Activated CD8-positive, alpha-beta memory T cell treated with anti-CD3 and anti-CD28 coated beads, Interleukin-2, amount 50 U/mL, for 24 hours (primary cell): ENCODE measurements around the gene KCTD13.
A peak's percentile ranks its signal among the peaks of the same experiment; 100 is the strongest.
"Not testable (repeated sequence)": the region's sequence is repeated elsewhere in the genome, so short reads cannot be mapped to it uniquely, and the experiment has no call there.

Experiments used
- DNase-seq: peaks from one replicate; pipeline ENCODE4 v3.0.0-alpha.2; 2020; ENCODE audit errors: extremely low read depth

Gene KCTD13

DNA sequence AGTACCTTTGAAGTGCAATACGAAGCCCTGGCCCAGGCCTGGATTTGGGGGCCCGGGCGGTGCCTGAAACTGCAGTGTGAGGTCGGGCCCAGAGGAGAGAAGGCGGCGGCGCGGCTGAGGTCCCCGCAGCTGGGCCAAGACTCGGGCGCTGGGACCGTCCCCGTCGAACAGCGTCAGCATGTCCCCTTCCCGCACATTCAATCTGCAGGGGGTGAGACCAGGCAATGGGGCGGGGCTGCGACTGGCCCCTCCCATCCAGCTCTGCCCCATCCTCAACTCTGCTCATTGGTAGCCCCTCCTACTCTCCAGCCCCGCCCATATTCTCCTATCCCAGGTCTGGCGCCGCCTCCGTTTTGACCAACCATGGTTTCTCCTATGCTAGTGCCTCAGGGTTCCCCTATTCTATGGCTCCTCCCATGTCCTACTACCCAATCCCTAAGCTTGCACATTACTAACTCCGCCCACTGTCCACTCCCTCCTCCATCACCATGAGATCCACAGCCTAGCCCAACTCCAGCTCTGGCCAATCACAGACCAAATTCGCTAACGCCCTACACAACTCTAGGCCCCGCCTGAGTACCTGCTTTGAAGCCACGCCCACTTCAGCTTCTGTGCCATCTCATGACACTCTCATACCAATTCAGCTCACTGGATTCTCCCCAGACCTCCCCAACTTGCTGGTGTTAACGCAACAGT, 48.6 kb downstream of the KCTD13 start:
- DNase-seq: no peak

DNA sequence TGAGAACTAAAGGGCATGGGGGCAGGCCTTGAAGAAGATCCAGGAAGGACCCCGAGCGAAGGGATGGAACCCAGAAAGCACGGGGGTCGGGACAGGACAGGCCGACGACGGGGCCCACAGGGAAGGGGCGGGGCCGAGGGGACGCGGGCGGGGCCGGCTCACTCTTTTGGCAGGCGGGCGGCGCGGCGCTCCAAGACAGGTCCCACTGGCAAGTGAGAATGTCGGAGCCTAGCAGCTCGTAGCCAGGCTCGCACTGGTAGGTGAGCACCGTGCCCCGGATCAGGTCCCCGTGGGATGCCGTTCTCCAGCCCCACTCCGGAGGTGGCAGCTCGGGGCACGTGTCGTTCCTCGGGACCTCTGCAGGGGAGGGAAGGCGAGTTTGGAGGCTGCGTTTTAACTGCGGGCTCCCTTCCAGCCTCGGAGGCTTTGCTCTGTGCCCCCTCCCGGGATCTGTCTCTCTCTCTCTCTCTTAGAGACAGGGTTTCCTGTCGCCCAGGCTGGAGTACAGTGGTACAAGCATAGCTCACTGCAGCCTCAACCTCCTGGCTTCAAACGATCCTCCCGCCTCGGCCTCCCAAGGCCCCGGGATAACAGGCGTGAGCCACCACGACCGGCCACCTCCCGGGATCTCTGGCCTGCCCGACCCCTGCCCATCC, 49.3 kb downstream of the KCTD13 start:
- DNase-seq: no peak

DNA sequence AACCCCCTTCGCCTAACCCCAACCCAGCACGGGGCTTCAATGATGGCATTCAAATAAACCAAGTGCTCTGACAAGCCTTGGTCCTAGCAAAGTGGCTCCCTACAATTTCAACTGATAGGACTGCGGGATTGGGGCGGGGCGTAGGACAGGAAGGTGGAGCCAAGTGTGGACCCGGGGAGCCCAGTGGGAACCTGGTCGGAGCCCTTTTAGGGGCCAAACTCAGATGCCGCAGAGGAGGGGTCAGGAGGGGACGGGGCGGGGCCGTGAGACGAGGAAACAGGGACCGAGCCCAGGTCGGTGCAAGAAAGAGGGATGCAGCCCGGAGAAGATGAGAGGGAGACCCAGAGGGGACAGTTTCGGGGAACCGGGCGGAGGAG, 49.8 kb downstream of the KCTD13 start:
- DNase-seq: no peak

DNA sequence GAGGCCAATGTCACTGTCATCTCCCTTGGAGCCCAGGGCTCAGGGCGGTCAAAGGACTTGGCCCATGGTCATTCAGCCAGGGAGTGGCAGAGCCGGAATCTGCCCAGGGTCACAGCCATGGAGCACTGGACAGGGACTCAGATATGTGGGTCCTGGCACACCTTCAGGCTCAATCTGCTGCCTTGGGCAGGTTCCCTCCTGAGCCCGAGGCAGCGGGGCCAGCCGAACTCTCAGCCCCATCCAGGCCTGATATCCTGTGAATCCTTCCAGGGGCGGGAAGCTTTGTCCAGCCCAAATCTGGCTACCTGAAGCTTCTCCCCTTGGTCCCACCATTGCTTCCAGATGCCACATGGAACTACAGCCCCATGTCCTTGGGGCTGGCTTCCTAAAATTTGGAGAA, 50.8 kb downstream of the KCTD13 start:
- no peak for DNase-seq

DNA sequence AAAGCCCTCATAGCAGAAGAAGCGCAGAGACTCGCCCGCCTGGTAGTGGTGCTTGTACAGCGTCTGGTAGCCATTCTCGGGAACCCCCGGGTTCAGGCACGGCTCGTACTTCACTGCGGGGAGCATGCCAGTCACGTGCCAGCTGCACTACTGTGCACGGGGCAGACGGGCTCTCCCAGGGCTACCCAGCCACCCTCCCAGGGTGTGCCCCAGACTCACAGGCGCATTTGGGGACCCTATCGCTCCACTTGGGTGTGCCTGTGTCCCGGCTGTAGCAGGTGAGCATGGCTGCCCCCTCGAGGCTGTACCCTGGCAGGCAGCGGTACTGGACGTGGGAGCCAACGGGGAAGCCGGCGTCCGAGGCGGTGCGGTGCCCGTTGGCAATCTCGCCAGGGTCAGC, 52.7 kb downstream of the KCTD13 start:
- DNase-seq: no peak

DNA sequence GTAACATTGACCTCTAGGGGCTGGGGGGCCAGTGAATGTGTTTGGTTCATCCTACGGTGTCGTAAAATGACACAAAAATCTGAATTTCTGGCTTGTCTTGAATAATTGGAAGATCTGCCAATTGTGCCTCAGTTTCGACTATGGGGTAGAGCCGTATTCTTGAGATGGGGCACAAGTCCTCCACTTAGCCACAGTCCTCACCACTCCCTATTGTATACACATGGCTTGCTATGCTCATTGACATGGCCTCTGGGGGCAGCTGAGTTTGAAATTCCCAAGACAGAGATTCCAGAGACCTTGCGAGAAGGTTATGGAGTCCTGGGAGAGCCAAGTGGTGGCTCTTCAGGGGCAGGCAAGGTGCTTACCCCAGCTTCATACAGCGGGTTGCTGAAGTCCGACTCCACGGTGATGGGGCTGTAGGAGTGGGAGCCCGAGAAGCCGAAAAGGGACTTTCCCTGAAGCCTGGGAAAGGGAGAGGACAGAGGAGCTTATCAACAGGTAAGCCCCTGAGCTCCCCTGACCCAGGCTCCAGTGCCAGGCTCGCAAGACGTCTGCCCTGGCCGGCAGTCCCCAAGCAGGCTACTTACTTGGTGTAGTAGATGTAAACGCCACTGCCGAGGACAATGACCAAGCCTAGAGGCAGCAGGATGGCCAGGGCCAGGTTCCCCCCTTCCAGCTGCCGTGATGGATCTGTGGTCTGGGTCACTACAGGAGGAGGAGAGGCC, 54.0 kb downstream of the KCTD13 start:
- DNase-seq: no peak

DNA sequence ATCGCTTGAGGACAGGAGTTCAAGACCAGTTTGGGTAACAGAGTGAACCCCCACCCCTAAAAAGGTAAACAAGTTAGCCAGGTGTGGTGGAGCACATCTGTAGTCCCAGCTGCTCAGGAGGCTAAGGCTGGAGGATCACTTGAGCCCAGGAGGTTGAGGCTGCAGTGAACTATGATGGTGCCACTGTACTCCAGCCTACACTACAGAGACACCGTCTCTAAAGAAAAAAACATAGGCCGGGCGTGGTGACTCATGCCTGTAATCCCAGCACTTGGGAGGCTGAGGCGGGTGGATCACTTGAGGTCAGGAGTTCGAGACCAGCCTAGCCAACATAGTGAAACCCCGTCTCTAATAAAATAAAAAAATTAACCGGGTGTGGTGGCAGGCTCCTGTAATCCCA, 57.0 kb downstream of the KCTD13 start:
- not testable (repeated sequence) for DNase-seq

DNA sequence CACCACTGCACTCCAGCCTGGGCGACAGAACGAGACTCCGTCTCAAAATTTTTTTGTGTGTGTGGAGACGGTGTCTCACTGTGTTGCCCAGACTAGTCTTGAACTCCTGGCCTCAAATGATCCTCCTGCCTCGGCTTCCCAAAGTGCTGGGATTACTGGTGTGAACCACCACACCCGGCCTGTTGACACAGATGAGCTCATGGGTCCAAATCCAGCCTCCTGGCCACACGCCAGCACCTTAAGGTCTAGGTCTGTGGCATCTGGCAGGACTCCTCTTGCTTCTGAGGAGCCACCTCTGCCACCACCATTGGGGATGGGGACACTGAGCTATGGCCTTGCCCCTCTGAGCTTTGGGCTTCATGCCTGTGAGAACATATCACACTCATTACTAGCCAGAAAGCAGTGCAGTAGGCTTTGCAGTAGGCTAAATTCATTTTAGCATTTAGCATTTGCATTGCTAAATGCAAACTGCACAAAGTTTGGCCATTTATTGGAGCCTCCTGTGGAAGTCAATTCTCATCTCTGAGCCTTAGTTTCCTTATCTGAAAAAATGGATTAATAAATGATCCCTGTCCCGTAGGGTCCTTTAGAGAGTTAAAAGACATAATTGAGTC, 57.5 kb downstream of the KCTD13 start:
- DNase-seq: no peak

DNA sequence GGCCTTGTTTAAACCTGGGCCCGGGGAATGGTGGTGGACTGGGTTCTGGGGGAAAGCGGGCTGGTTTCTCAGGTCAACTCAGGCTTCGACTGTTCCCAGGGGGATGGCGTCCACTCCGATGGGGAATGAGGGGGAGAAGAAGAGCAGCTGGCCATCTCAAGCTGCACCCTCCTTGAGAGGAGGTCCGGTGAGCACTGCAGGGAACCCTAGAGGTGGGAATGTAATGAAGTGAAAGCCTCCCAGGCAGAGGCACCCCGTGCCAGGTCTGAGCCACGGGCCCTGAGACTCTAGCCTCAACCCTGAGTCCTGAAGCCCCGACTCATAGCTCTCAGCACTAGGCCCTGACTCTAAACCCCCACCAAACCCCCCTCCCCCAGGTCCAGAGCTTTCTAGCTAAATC, 61.8 kb downstream of the KCTD13 start:
- no peak for DNase-seq

DNA sequence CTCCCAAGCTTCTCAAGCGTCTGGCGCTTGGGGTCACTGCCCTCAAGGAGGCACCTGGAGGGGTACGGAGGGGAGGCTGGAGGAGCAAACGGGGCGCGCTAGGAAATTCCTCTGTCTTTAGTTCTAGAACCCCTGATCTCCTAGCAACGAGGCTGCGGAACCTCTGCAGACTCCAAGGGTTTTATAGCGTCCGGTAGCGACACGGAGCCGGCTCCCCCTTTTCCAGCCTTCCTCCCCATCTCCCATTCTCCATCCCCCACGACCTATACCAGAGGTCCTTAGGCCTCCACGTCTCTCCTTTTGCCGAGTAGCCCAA, 62.4 kb downstream of the KCTD13 start:
- DNase-seq: no peak

DNA sequence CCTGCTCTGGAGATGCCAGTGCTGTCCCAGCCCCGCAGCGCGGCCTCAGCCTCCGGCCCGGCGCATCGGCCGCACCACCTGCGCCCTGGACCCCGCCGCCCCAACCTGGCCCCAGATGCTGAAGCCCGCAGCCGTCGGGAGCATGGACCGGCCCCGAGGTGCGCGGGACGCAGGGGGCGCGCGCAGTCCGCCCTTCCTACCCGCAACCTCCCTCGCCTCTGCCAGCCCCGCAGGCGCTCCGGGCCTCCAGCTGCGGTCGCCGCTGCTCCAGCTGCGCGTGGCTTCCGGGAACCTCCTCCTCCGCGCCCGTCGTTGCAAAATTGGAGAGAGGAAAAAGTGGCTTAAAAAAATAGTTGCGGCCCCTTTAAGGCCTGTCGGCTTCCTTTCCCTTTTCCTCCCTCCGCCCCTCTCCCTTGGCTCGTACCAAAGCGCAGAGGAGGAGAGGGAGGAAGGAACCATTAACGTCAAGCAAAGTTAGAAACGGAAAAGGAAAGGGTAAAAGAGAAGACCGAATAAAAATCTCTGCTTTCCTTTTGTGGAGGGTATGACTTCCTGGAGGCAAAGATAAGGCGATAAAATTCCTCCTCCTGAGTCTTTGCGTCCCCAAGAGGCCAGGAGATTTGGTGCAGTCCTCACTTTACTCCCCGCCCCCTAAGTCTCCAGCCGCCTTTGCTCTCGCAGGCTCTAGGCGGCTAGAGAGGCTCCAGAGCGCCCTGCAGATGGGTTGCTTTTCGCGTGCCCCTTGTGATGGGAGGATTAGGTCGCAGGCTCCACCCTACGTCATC, 63.0 kb downstream of the KCTD13 start, which contains the start of gene CDIPT:
Gene CDIPT (minus strand): TSS at position 343 of the 785 bp plus-strand sequence. CDS start 369 bp downstream, outside the sequence.
- DNase-seq: peak; percentile 87

DNA sequence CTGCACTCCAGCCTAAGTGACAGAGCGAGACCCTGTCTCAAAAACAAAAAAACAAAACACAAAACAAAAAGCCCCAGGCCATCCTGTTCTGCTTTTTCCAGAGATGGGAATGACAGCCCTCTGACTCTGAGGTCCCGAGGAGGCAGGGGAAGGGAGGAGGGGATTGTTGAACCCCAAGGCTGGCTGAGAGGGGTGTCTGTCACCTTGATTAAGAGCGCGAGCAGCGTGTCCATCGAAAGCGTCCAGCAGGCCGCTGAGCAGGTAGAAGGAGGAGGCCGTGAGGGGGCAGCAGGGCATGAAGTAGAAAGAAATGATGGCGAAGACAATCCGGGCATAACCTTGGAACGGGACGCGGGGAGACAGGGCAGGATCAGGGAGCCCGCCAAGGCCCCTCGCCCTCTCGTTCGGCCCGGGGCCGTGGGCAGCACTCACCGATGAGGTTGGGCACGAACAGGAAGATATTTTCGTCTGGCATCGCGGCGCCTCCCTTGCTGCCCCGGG, 63.6 kb downstream of the KCTD13 start:
- no peak for DNase-seq

DNA sequence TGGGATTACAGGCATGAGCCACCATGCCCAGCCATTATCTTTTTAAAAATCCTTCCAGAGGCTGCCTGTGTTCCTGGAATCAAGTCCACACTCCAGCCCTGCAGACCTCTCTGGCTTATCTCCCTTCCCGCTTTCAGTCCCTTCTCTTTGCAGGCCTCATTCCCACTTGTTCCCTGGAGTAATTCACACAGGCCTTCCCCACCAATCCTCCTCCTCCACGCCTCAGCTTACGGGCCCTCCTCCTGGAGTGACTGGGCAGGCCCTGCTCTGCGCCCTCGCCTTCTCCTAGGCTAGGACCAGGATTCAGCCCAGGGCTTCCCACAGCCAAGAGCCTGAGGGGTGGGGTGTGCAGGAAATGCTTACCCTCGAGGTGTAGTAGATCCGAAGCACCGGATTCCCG, 65.8 kb downstream of the KCTD13 start:
- no peak for DNase-seq

DNA sequence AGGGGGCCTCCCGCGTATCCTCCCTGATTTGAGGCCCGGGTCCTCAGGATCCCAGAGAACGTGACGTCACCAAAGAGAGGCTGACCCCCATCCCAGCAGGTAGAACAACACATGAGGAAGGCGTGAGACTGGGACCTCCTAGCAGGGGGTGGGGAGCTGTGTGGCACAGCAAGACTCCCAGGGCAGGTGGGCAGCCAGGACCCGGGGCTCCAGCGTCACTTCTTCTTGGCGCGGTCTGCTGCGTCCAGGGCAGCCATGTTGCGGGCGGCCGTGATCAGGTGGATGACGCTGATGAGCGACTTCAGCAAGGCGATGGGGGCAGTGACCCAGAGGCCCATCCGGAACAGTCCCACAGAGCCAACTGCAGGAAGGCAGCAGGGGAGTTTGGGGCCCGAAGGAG, 67.1 kb downstream of the KCTD13 start:
- no peak for DNase-seq

DNA sequence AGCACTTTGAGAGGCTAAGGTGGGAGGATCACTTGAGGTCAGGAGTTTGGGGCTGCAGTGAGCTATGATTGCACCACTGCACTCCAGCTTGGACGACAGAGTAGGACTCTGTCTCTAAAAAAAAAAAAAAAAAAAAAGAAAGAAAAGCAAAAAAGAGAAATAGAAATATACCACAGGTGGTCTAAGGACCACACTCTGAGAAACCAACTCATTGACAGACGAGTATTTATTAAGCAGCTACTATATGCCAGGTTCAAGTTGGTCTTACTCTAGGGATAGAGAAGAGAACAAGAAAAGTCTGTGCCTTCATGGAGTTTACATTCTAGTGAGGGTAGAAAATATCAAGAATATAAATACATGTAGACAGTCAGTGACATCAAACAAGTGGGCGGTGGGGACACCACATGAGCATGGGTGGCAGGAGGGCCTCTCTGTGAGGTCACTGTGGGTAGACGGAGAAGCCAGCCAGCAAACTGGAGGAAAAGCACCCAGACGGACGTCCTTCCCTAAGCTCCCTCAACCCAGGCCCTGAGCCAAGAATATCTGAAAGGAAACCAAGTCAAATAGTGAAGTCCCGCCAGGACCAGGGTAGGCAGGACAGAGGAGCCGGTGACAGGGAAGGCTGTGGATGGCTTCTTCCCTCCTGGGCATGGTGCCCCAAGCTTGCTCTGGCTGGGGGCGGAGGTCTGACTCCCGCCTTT, 67.7 kb downstream of the KCTD13 start:
- no peak for DNase-seq

DNA sequence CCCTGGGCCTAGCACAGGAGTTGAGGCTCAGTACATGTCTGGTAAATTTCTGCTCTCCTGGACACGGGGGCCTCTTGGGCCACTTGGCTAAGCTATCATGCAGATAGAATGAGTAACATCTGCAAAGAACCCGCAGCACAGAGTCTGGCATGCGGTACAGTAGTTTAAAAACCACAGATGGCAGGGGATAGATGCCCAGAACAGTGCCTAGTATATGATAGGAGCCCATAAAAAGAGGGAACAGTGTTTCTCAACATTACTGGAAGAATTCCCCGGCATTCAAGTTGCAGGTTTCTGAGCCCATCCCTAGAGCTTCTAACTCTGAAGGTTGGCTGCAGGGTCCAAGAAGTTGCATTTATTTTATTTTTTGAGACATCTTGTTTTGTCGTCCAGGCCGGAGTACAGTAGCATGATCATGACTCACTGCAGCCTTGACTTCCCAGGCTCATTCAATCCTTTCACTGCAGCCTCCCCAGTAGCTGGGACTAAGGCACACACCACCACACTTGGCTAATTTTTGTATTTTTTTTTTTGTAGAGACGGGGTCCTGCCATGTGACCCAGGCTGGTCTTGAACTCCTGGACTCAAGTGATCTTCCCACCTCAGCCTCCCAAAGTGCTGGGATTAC, 68.8 kb downstream of the KCTD13 start:
- DNase-seq: no peak
